GM12891 (cell line): ENCODE data around the gene PTPRN2.

Experiments
- DNase-seq: peaks from one replicate; pipeline ENCODE4 v3.0.0; 2011; ENCODE audit warnings: low spot score; ENCODE audit not compliant: insufficient read length
- FAIRE-seq: peaks from 2 replicates; lab custom pipeline; 2011; peaks lifted over from hg19 to GRCh38; lab: Jason Lieb, UNC
- PAX5 ChIP-seq: IDR thresholded peaks from 2 replicates; pipeline ENCODE4 v1.6.1; 2011; ENCODE audit warnings: low read length, moderate library complexity, mild to moderate bottlenecking; ENCODE audit not compliant: insufficient read depth, severe bottlenecking
- POLR2A ChIP-seq: IDR thresholded peaks from 2 replicates; pipeline ENCODE4 v1.6.1; 2011; ENCODE audit warnings: low read depth, low read length, control low read depth
- POLR2AphosphoS5 ChIP-seq: IDR thresholded peaks from 2 replicates; pipeline ENCODE4 v1.6.1; 2011; ENCODE audit warnings: low read depth, low read length, control low read depth
- POU2F2 ChIP-seq: IDR thresholded peaks from 2 replicates; pipeline ENCODE4 v1.6.1; 2011; ENCODE audit warnings: low read depth, mild to moderate bottlenecking, control low read depth, low read length, moderate library complexity
- SPI1 ChIP-seq: IDR thresholded peaks from 2 replicates; pipeline ENCODE4 v1.6.1; 2011; ENCODE audit warnings: low read depth, low read length, control low read depth
- TAF1 ChIP-seq: IDR thresholded peaks from 2 replicates; pipeline ENCODE4 v1.6.1; 2011; ENCODE audit warnings: low read depth, low read length, control low read depth

Gene PTPRN2

DNA sequence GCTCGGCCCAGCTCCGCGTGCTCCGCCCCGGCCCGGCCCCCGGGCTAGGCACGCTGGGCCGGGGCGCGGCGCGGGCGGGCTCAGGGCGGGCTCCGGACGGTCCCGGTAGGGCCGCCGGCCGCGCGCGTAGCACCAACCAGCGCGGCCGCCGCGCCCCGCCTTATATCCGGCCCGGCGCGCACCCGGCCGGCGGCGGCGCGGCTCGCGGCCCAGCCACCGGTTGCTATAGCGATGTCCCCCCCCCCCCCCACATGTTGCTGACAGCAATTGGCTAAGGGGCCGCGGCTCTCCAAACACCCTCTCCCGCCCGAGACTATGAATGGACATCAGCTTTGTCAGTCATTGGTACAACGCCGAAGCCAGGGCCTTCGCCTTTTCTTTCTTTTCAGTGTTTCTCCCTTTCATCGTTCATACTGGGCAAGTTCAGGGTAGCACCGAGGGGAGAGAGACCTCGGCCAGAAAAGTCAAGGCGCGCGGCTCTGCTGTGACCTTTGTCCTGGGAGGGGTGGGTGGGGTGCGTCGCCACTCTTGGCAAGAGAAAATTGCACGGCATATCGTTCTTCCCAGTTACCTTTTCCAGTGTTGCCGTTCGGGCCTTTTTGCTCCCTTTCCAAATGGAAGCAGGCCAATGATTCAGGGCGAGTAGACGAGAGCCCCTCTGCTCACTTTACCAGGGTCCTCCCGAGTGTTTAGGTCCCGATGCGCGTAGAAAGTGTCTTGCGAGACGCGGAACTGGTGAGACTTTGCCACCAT, 896.6 kb downstream of the PTPRN2 start:
- no peak for FAIRE-seq
- TF ChIP-seq POLR2AphosphoS5 (no peak), PAX5 (no peak), SPI1 (no peak), POLR2A (no peak), TAF1 (no peak), POU2F2 (no peak)
- DNase-seq, result no peak

GRCh38 chr7:157690058-157690832, 897.4 kb downstream of the PTPRN2 start:
- DNase-seq (no peak), FAIRE-seq (no peak)
- TF ChIP-seq POLR2AphosphoS5, result no peak
- TF ChIP-seq TAF1, result no peak
- no peak for TF ChIP-seq PAX5
- no peak for TF ChIP-seq POU2F2
- no peak for TF ChIP-seq SPI1
- TF ChIP-seq POLR2A, result no peak

DNA sequence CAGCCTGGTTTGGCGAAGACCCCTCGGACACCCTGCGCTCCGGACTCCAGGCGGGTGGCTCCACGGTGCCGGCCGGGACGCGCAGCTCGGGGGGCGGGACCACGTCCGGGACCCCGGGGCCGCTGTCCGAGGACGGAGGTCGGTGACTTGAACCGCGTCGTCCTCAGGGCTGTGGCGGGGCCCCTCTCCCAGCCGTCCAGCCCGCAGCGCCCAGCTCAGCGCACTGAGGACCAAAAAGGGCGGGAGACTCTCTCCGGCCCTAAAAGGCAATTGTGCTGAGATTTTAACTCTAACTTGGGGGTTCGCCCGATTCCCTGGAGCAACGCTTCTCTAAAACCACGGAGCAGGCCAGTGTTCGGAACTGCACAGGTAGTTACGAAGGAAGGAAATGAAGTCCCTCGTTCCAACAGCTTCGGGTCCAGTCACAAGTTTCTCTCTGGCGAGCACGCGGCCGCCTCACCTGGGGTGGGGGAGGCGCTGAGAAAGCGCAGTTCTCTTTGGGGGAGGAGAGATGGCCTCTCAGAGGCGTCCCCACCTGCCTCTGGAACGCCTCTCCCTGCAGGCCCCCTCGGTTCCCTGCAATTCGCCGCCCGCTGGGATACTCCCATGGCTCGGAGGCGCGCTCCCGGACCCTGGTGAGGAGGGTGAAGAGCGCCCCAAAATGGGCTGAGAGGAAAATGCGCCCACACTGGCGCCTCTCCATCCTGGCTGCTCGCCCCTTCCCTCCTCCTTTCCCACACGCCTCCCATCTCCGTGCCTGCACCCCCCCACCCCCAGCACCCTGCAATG, 898.2 kb downstream of the PTPRN2 start:
- no peak for DNase-seq
- TF ChIP-seq POLR2A (no peak), TAF1 (no peak), PAX5 (no peak), POLR2AphosphoS5 (no peak), SPI1 (no peak), POU2F2 (no peak)
- no peak for FAIRE-seq

DNA sequence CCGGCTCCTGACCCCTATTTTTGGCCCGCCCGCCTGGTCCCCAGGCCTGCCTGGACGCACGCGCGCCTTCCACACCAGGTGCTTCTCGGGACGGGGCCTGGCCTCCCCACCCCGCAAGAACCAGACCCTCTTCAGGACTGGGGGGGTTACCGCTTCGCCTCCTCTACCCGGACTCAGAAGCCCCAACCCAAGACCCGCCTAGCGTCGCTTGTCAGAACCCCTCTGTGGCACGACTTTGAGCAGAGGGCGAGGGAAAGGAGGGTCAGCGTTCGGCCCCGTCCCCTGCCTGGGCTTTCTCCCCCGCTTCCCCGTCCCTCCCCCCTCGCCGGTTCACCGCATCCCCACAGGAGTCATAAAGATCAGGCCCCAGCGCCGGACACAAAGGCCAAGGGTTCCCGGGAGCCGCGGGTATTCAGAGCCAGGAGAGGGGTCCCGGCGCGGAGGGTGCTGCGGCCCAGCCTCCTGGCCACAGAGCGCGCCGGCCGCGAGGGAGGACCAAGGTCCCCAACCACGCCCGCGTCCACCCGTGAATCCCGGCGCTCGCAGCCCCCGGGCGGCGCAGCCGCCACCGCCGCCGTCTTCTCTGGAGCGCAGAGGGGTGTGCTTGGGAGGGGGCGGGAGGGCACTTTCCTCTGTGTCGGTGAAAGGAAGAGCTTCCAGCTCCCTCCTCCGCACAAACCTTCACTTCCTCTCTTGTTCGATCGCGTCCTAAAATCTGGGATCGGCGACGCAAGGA, 898.9 kb downstream of the PTPRN2 start:
- FAIRE-seq, result no peak
- TF ChIP-seq TAF1 (no peak), SPI1 (no peak), POU2F2 (no peak), PAX5 (no peak), POLR2AphosphoS5 (no peak), POLR2A (no peak)
- DNase-seq, result no peak

DNA sequence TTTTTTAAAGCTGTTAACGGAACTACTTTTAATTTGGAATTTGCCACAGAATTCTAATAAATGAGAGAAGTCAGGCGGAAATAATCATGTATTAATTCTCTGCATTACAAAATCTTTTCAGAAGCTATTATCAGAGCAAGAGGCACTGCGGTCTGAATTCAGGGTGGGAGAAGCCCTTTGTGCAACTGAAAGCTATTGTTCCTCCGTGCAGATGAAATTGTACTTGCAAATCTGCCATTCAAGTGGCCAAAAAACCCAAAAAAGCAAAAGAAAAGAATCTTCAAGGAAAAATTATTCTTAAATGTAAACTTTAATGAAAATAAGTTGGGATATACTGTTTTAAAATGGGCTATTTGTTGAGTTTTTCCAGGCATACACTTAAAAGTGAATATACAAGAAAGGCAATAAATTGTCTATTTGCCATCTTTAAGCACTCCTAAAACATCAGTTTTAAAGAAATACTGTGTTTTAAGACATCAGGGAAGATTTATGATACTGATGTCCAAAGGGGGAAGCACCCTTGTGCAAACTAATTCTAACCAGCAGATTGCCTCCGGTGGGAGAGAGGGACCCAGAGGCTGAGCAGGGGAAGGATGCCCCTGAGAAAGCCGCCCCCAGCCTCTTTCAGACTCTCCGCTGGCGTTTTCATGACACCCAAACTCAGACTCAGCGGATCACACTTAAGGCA, 899.6 kb downstream of the PTPRN2 start:
- DNase-seq (no peak), FAIRE-seq (no peak)
- no peak for TF ChIP-seq TAF1

GRCh38 chr7:157687158-157687557, 900.5 kb downstream of the PTPRN2 start:
- no peak for TF ChIP-seq POU2F2
- TF ChIP-seq POLR2A, result no peak
- TF ChIP-seq PAX5, result no peak
- no peak for TF ChIP-seq SPI1
- no peak for TF ChIP-seq POLR2AphosphoS5
- TF ChIP-seq TAF1, result no peak
- FAIRE-seq (no peak), DNase-seq (no peak)

DNA sequence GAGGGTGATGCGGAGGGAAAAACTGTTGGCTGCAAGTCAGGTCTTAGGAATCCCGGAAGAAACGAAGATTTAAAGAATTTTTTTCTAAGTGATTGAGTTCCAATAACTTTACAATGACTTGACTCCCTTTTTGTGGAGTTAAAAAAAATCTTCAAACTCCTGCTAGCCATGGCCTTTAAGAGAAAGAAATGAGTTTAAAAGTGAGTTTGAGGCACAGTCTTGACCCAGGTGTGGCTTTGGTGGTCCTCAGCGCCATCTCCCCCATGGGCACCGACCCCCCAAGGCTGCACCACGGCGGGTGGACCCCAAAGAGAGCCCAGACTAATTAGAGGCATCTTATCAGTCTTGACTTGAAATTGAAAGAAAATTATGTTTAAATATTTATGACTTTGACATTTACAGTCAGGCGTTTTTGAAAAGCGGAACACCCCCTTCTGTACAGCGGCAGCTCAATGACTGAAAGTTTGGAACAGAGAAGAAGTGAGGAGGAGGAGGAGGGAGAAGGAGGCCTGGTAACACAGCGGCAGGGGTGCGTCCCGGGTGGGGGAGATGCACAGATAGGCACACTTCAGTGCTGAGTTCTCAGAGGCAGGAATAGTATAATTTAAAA, 901.2 kb downstream of the PTPRN2 start:
- DNase-seq (no peak), FAIRE-seq (no peak)
- TF ChIP-seq POLR2A, result no peak
- no peak for TF ChIP-seq POU2F2
- no peak for TF ChIP-seq PAX5
- TF ChIP-seq POLR2AphosphoS5, result no peak
- no peak for TF ChIP-seq TAF1
- TF ChIP-seq SPI1, result no peak
